Measurements from ENCODE around the gene PITX1. TPM values are rescaled to one million over a fixed set of nuclear protein-coding genes. Genes with fewer than 3 reads are reported as not detected.

PITX1 gene
- total and polyA plus RNA-seq, 9 donors, result 0.11 to 3.1 (median 0.51) TPM; not detected in 1

- intact Hi-C loops (cut with DNase I), result no loop called here
- Histone ChIP-seq H3K27ac (no peak overlapping the region), H3K4me1 (ENCODE audit: insufficient read depth) (no peaks in the 10 kb centered on the region), H3K36me3 (no peaks in the 10 kb centered on the region), H3K9me3 (no peaks in the 10 kb centered on the region), H3K27me3 (no peaks in the 10 kb centered on the region), H3K4me3 (no peak overlapping the region)
- DNase-seq, result no peak
- no peak for TF ChIP-seq POLR2A (IDR thresholded peaks at IDR 0.05)
- no peak for TF ChIP-seq EP300 (IDR thresholded peaks at IDR 0.05)
- no peak for TF ChIP-seq CTCF (IDR thresholded peaks at IDR 0.05)
Observed at GRCh38 chr5:135045488-135045887, 11.5 kb upstream of the PITX1 start.

- WGBS, 3 donors, result 90 to 100% (median 100%) methylated on average over 1 of the region's 1 CpG
- DNase-seq, result no peak
- Histone ChIP-seq H3K4me3 (no peak overlapping the region), H3K4me1 (ENCODE audit: insufficient read depth) (peaks cover 5% of the 10 kb centered on the region), H3K36me3 (no peaks in the 10 kb centered on the region), H3K27ac (no peak overlapping the region), H3K9me3 (no peaks in the 10 kb centered on the region), H3K27me3 (no peaks in the 10 kb centered on the region)
- intact Hi-C loops (cut with DNase I), result no loop called here
- TF ChIP-seq EP300 (IDR thresholded peaks at IDR 0.05) (no peak), POLR2A (IDR thresholded peaks at IDR 0.05) (no peak), CTCF (IDR thresholded peaks at IDR 0.05) (no peak)
Observed at GRCh38 chr5:135042595-135042994, 8.6 kb upstream of the PITX1 start.

- Histone ChIP-seq H3K36me3 (no peaks in the 10 kb centered on the region), H3K27ac (no peak overlapping the region), H3K27me3 (no peaks in the 10 kb centered on the region), H3K4me3 (no peak overlapping the region), H3K4me1 (ENCODE audit: insufficient read depth) (peaks cover 5% of the 10 kb centered on the region), H3K9me3 (no peaks in the 10 kb centered on the region)
- 72 to 75% (median 72%) methylated on average over 3 of the region's 3 CpGs for WGBS, 3 donors
- DNase-seq, result no peak
- no peak for TF ChIP-seq CTCF (IDR thresholded peaks at IDR 0.05)
- TF ChIP-seq EP300 (IDR thresholded peaks at IDR 0.05), result no peak
- TF ChIP-seq POLR2A (IDR thresholded peaks at IDR 0.05), result no peak
- intact Hi-C loops (cut with DNase I), result no loop called here
Observed at GRCh38 chr5:135041726-135042125, 7.7 kb upstream of the PITX1 start.

GRCh38 chr5:135041145-135041587, 7.1 kb upstream of the PITX1 start:
- TF ChIP-seq CTCF (IDR thresholded peaks at IDR 0.05) (no peak), POLR2A (IDR thresholded peaks at IDR 0.05) (no peak), EP300 (IDR thresholded peaks at IDR 0.05) (no peak)
- peaks cover 5% of the 10 kb centered on the region for H3K4me1 ChIP-seq (ENCODE audit: insufficient read depth)
- 43 to 57% (median 51%) methylated on average over 12 of the region's 12 CpGs for WGBS, 3 donors
- intact Hi-C loops (cut with DNase I), result no loop called here
- no peak overlapping the region for H3K27ac ChIP-seq
- no peaks in the 10 kb centered on the region for H3K9me3 ChIP-seq
- DNase-seq, result no peak
- H3K36me3 ChIP-seq, result no peaks in the 10 kb centered on the region
- no peaks in the 10 kb centered on the region for H3K27me3 ChIP-seq
- no peak overlapping the region for H3K4me3 ChIP-seq

All from ovary (tissue), 9 donors.